Measurements from ENCODE around the gene PKD2L2.
"Not testable (repeated sequence)": the region's sequence is repeated elsewhere in the genome, so short reads cannot be mapped to it uniquely, and the experiment has no call there.

The PKD2L2 gene

GRCh38 chr5:137888863-137889759 lies at the start of gene PKD2L2:
PKD2L2 (plus strand) TSS chr5:137889457; CDS start chr5:137889492, 35 bp downstream.
- DNase-seq = no peak

GRCh38 chr5:137842296-137842695 lies 47.0 kb upstream of the PKD2L2 start:
- DNase-seq = no peak

GRCh38 chr5:137843676-137844299 lies 45.5 kb upstream of the PKD2L2 start:
- DNase-seq = no peak

- DNase-seq = no peak
Observed at GRCh38 chr5:137845472-137845871, 43.8 kb upstream of the PKD2L2 start.

GRCh38 chr5:137847687-137848086 lies 41.6 kb upstream of the PKD2L2 start:
- DNase-seq = no peak

- DNase-seq = not testable (repeated sequence)
Observed at GRCh38 chr5:137853165-137853564, 36.1 kb upstream of the PKD2L2 start.

- DNase-seq = no peak
Observed at GRCh38 chr5:137856201-137856600, 33.1 kb upstream of the PKD2L2 start.

GRCh38 chr5:137856916-137857862 lies 32.1 kb upstream of the PKD2L2 start:
- DNase-seq = no peak

GRCh38 chr5:137858223-137858916 lies 30.9 kb upstream of the PKD2L2 start:
- DNase-seq = no peak

- DNase-seq = no peak
Observed at GRCh38 chr5:137858954-137859353, 30.3 kb upstream of the PKD2L2 start.

GRCh38 chr5:137862251-137862650 lies 27.0 kb upstream of the PKD2L2 start:
- no peak for DNase-seq

GRCh38 chr5:137863653-137864052 lies 25.6 kb upstream of the PKD2L2 start:
- DNase-seq = not testable (repeated sequence)

- DNase-seq = no peak
Observed at GRCh38 chr5:137866541-137867388, 22.5 kb upstream of the PKD2L2 start.

GRCh38 chr5:137867664-137868063 lies 21.6 kb upstream of the PKD2L2 start, which contains the start of gene MYOT:
MYOT (plus strand) TSS chr5:137867860; CDS start chr5:137870652, 2,792 bp downstream.
- DNase-seq = no peak

GRCh38 chr5:137870647-137871339 lies 18.5 kb upstream of the PKD2L2 start:
- no peak for DNase-seq

- DNase-seq = no peak
Observed at GRCh38 chr5:137871571-137871970, 17.7 kb upstream of the PKD2L2 start.

GRCh38 chr5:137872466-137872865 lies 16.8 kb upstream of the PKD2L2 start:
- DNase-seq = no peak

- no peak for DNase-seq
Observed at GRCh38 chr5:137876101-137876500, 13.2 kb upstream of the PKD2L2 start.

- DNase-seq = no peak
Observed at GRCh38 chr5:137880313-137880712, 8.9 kb upstream of the PKD2L2 start.

- DNase-seq = no peak
Observed at GRCh38 chr5:137887831-137888230, 1.4 kb upstream of the PKD2L2 start.

GRCh38 chr5:137888466-137888862 lies 793 bp upstream of the PKD2L2 start:
- no peak for DNase-seq
